GM19324 (cell line): ENCODE measurements around the gene SLC39A3.

Source experiments
- ATAC-seq: cut with Tn5 transposase; IDR thresholded peaks from one replicate; pipeline ENCODE4 v1.9.1; 2021; ENCODE audit warnings: mild to moderate bottlenecking, moderate library complexity; ENCODE audit not compliant: unreplicated experiment, low FRiP score

Gene SLC39A3

GRCh38 chr19:2739602-2740313 is at the start of gene SLC39A3:
Gene SLC39A3, minus strand, starts transcription at chr19:2740017. Its CDS starts 2,760 bp downstream, at chr19:2737257.
- peak; percentile 90 for ATAC-seq

- no peak for ATAC-seq
Observed at GRCh38 chr19:2788237-2788636, 48.4 kb upstream of the SLC39A3 start.

- ATAC-seq = no peak
Observed at GRCh38 chr19:2787115-2787514, 47.3 kb upstream of the SLC39A3 start.

- ATAC-seq = peak; percentile 77
Observed at GRCh38 chr19:2785244-2785997, 45.6 kb upstream of the SLC39A3 start, which contains the start of gene THOP1. Gene THOP1, plus strand, starts transcription at chr19:2785503. Its CDS starts 160 bp downstream, at chr19:2785663.

- ATAC-seq = no peak
Observed at GRCh38 chr19:2783781-2784145, 43.9 kb upstream of the SLC39A3 start.

GRCh38 chr19:2782936-2783780 is 43.3 kb upstream of the SLC39A3 start, which contains the start of gene SGTA:
Gene SGTA, minus strand, starts transcription at chr19:2783273. Its CDS starts 14,205 bp downstream, at chr19:2769068.
- peak; percentile 78 for ATAC-seq

GRCh38 chr19:2782329-2782935 is 42.6 kb upstream of the SLC39A3 start:
- ATAC-seq = no peak

GRCh38 chr19:2780284-2780683 is 40.5 kb upstream of the SLC39A3 start:
- ATAC-seq = no peak

GRCh38 chr19:2779121-2779740 is 39.4 kb upstream of the SLC39A3 start:
- no peak for ATAC-seq

- no peak for ATAC-seq
Observed at GRCh38 chr19:2777952-2778683, 38.3 kb upstream of the SLC39A3 start.

GRCh38 chr19:2775556-2776430 is 36.0 kb upstream of the SLC39A3 start:
- no peak for ATAC-seq

GRCh38 chr19:2774953-2775555 is 35.2 kb upstream of the SLC39A3 start:
- ATAC-seq = no peak

- no peak for ATAC-seq
Observed at GRCh38 chr19:2774083-2774679, 34.4 kb upstream of the SLC39A3 start.

GRCh38 chr19:2771786-2772674 is 32.2 kb upstream of the SLC39A3 start:
- ATAC-seq = no peak

GRCh38 chr19:2770055-2771013 is 30.5 kb upstream of the SLC39A3 start:
- ATAC-seq = no peak
